Measurements from ENCODE around the gene LRRC8B. TPM values are rescaled to one million over a fixed set of nuclear protein-coding genes. Genes with fewer than 3 reads are reported as not detected.

Gene LRRC8B
- polyA plus RNA-seq, 3 donors: 4.5 to 9.1 (median 7.9) TPM

DNA sequence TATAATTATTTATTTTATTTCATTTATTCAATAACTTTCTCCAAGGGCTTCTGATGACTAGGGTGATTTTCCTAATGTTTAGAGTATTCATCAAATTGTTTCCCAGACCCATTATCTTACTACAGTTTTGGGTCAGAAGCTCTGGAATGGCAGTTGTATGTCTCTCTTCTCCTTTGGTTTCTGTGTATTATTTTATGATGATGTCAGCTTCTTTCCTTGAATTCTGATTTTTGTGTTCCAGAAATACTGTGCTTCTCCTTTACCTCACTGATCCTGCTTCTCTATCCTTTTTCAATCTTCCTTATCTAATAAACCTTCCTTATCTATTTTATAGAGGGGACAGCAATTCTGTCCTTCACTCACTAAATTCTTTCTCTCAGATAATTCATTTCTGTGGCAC is 48.8 kb downstream of the LRRC8B start:
- H2AFZ ChIP-seq (ENCODE audit: insufficient read depth, low read depth, low read length, poor library complexity, severe bottlenecking): no peak overlapping the region
- H3K9ac ChIP-seq (ENCODE audit: insufficient read depth, low read length, poor library complexity, severe bottlenecking): no peak overlapping the region
- Mint-ChIP-seq H3K4me1 (peaks cover 4% of the 10 kb centered on the region), H3K27ac (peak overlapping the region in 1 of 7 donors; percentile 82), H3K4me3 (no peak overlapping the region), H3K36me3 (peaks cover 40 to 43% of the 10 kb centered on the region in 2 donors), H3K9me3 (peaks cover 0 to 5% (median 0%) of the 10 kb centered on the region in 7 donors), H3K27me3 (ENCODE audit: low read depth in 3 of 3) (no peaks in the 10 kb centered on the region)
- intact Hi-C loops (cut with micrococcal nuclease): no loop called here
- H3K79me2 ChIP-seq (ENCODE audit: insufficient read depth, low read length): no peaks in the 10 kb centered on the region
- no peak overlapping the region for H3K4me2 ChIP-seq (replicated peaks; ENCODE audit: extremely low read depth, low read length, poor library complexity, severe bottlenecking)
- no peaks in the 10 kb centered on the region for H3K27me3 ChIP-seq (ENCODE audit: control insufficient read depth in 2 of 2, insufficient read depth in 2 of 2, low read length in 2 of 2)
- peaks cover 12 to 31% of the 10 kb centered on the region in 2 donors for H3K36me3 ChIP-seq (replicated peaks in 1 of 2; ENCODE audit: control insufficient read depth in 1 of 2, insufficient read depth in 2 of 2, low read length in 2 of 2)
- H3K4me3 ChIP-seq (replicated peaks in 1 of 3; ENCODE audit: low read depth in 2 of 3, low read length in 3 of 3): no peak overlapping the region
- H3K4me1 ChIP-seq (ENCODE audit: control insufficient read depth in 1 of 2, insufficient read depth in 2 of 2, low read length in 2 of 2): no peaks in the 10 kb centered on the region
- DNase-seq: no peak
- TF ChIP-seq, protein P1, sequence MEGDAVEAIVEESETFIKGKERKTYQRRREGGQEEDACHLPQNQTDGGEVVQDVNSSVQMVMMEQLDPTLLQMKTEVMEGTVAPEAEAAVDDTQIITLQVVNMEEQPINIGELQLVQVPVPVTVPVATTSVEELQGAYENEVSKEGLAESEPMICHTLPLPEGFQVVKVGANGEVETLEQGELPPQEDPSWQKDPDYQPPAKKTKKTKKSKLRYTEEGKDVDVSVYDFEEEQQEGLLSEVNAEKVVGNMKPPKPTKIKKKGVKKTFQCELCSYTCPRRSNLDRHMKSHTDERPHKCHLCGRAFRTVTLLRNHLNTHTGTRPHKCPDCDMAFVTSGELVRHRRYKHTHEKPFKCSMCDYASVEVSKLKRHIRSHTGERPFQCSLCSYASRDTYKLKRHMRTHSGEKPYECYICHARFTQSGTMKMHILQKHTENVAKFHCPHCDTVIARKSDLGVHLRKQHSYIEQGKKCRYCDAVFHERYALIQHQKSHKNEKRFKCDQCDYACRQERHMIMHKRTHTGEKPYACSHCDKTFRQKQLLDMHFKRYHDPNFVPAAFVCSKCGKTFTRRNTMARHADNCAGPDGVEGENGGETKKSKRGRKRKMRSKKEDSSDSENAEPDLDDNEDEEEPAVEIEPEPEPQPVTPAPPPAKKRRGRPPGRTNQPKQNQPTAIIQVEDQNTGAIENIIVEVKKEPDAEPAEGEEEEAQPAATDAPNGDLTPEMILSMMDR (IDR thresholded peaks at IDR 0.05): no peak
- no peaks in the 10 kb centered on the region for H3K9me3 ChIP-seq (replicated peaks in 1 of 2; ENCODE audit: control insufficient read depth in 1 of 2, insufficient read depth in 1 of 2, low read length in 2 of 2)
- H3K27ac ChIP-seq (ENCODE audit: low read depth in 1 of 2, low read length in 2 of 2): no peak overlapping the region
- no peaks in the 10 kb centered on the region for H4K20me1 ChIP-seq (ENCODE audit: insufficient read depth, low read length)

DNA sequence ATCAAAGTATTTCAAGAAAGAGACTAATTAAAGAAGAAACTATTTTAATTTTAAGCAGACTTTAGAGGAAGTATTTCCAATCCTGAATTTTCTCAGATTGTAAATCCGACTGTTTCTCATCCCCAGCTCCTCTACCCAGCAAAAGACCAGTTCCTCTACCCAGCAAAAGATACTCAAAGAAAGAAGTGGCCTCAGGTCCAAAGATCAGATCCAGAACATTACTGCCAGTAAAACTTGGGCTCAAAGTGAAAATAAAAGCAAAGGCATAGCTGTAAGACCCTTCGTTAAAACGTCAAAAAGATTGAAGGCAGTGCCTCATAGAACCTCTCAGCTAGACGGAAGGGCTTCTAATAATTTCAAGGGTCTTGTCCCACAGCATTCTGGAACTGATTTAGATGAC is 50.0 kb downstream of the LRRC8B start:
- intact Hi-C loops (cut with micrococcal nuclease): no loop called here
- peaks cover 16 to 32% of the 10 kb centered on the region in 2 donors for H3K36me3 ChIP-seq (replicated peaks in 1 of 2; ENCODE audit: control insufficient read depth in 1 of 2, insufficient read depth in 2 of 2, low read length in 2 of 2)
- H3K27me3 ChIP-seq (ENCODE audit: control insufficient read depth in 2 of 2, insufficient read depth in 2 of 2, low read length in 2 of 2): no peaks in the 10 kb centered on the region
- no peaks in the 10 kb centered on the region for H3K79me2 ChIP-seq (ENCODE audit: insufficient read depth, low read length)
- H3K27ac ChIP-seq (ENCODE audit: low read depth in 1 of 2, low read length in 2 of 2): no peak overlapping the region
- TF ChIP-seq, protein P1 (IDR thresholded peaks at IDR 0.05): no peak
- Mint-ChIP-seq H3K27me3 (ENCODE audit: low read depth in 3 of 3) (no peaks in the 10 kb centered on the region), H3K9me3 (peaks cover 0 to 5% (median 0%) of the 10 kb centered on the region in 7 donors), H3K27ac (peak overlapping the region in 3 of 7 donors; percentile 2 to 19 (median 3)), H3K4me3 (no peak overlapping the region), H3K36me3 (peaks cover 39 to 43% of the 10 kb centered on the region in 2 donors), H3K4me1 (peaks cover 4% of the 10 kb centered on the region)
- H2AFZ ChIP-seq (ENCODE audit: insufficient read depth, low read depth, low read length, poor library complexity, severe bottlenecking): no peak overlapping the region
- no peak overlapping the region for H3K4me2 ChIP-seq (replicated peaks; ENCODE audit: extremely low read depth, low read length, poor library complexity, severe bottlenecking)
- no peak overlapping the region for H3K9ac ChIP-seq (ENCODE audit: insufficient read depth, low read length, poor library complexity, severe bottlenecking)
- WGBS (ENCODE audit: insufficient coverage): 94% methylated on average over 3 of the region's 4 CpGs
- no peak overlapping the region for H3K4me3 ChIP-seq (replicated peaks in 1 of 3; ENCODE audit: low read depth in 2 of 3, low read length in 3 of 3)
- H3K4me1 ChIP-seq (ENCODE audit: control insufficient read depth in 1 of 2, insufficient read depth in 2 of 2, low read length in 2 of 2): no peaks in the 10 kb centered on the region
- DNase-seq: no peak
- H3K9me3 ChIP-seq (replicated peaks in 1 of 2; ENCODE audit: control insufficient read depth in 1 of 2, insufficient read depth in 1 of 2, low read length in 2 of 2): no peaks in the 10 kb centered on the region
- H4K20me1 ChIP-seq (ENCODE audit: insufficient read depth, low read length): no peaks in the 10 kb centered on the region
